IPS DF 4.7 (cell line): ENCODE results near the gene KCNB1.

Experiments used
- DNase-seq: peaks from one replicate; pipeline ENCODE4 v3.0.0-alpha.2; 2013; ENCODE audit warnings: low spot score; ENCODE audit errors: extremely low read depth

KCNB1 gene

GRCh38 chr20:49392745-49393144, 89.7 kb downstream of the KCNB1 start:
- DNase-seq = no peak

GRCh38 chr20:49391404-49392245, 90.8 kb downstream of the KCNB1 start:
- no peak for DNase-seq

DNA sequence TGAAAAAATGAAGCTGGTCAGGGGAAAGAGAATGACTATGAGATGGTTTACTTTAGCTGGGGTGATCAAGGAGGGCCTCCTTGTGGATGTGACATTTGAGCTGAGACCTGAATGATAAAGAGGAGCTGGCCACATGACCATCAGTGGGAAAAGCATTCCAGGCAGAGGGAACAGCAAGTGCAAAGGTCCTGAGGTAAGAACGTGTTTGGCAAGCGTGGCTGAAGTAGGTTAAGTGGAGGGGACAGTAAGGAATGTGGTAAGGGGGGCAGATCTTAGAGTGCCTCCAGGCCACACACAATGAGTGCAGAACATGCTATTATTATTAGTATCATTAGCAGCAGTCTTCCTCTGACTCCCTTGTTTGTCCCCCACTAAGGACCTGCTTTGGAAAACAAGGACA, 92.6 kb downstream of the KCNB1 start:
- no peak for DNase-seq

- no peak for DNase-seq
Measured at GRCh38 chr20:49388744-49389143, 93.7 kb downstream of the KCNB1 start.

GRCh38 chr20:49387581-49387939, 94.9 kb downstream of the KCNB1 start:
- DNase-seq = no peak

DNA sequence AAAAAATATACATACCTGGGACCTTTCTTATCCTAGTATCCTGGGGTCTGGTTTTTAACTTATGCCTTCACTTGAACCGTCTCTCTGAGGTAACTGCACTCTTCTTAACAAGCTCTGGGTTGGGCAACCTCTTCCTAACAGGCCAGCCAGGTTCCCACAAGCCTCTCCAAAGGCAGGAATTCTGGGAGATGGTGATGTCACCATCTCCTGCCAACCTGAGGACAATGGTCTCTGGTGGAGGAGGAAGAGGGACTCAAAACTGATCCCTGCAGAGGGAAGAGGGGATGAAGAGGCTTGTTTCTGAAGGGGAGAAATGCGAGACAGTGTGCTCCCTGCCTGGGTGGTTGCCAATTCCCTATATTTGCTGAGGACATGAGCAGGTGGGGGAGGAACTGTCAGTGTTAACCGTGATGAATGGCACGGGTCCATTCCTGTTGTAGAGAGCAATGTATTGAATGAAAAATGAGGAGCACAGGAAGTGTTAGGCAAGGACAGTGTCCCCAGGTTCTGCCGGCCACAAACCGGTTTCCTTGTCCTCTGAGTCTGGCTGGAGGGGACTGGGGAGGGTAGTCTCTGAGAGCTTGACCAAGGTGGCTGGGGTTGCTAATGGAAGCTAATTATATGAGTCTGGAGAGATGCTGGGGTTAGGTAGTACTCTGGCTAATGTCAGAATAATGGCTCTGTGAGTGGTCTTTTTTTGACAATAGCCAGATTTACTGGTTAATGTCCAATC, 95.5 kb downstream of the KCNB1 start:
- no peak for DNase-seq

DNA sequence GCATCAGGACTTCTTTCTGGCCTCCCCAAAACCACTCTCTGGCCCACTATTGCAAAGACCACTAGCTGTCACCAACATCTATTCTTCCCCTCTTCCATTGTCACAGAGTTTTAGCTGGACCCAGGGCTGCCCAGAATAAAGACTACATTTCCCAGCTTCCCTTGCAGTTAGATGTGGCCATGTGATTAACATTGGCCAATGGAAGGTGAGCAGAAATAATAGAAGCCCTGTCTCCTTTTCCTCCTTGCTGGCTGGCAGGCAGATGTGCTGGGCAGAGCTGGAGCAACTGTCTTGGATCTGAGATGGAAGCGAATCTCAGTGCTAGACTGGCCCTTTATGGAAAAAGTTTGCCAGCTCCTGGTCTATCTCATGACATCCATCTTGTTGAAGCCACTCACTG, 97.0 kb downstream of the KCNB1 start:
- no peak for DNase-seq

DNA sequence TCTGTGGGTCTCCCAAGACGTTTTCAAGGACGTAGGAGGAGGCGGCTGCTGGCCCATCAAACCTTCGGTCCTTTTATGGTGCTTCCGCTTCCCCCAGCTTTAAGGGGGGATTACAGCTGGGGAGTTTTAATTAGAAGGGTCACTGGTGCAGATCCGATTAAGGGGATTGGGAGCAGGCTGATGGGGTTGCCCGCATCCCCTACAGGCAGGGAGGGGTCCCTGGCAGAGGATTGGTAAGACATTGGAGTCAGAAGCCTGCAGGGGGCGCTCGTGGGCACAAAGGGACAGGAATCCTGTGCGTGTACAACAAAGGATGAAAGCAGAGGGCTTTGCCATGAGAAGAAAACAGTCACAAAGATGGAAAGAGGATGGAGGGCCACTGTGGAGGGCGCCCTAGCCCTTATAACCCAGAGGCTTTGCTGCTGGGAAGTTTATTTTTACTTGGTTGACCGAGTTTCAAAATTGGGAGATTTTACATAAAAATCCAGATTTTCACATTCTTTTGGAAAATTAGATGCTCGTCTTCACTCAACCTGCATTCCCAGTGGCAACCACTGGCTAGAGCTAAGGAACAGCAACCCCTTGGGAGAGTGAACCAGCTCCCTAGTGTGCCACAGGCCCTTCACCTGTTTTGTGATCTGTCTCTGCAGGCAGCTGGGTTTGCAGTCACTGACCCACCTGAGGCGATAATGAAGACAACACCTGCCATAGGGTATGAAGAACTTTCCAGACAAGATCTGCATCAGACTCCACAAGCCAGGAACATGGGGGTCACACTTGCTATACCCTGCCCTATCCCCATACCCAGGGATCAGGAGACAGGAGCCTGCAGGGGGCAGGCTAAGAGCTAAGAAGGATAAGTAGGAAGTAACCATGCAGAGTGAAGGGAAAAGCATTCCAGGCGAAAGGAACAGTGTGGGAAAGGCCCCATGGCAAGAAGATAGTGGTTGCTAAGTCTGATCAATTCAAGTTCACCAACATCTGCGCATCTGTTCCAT, 97.7 kb downstream of the KCNB1 start:
- DNase-seq = peak; percentile 56

- no peak for DNase-seq
Measured at GRCh38 chr20:49381558-49382493, 100.6 kb downstream of the KCNB1 start.

DNA sequence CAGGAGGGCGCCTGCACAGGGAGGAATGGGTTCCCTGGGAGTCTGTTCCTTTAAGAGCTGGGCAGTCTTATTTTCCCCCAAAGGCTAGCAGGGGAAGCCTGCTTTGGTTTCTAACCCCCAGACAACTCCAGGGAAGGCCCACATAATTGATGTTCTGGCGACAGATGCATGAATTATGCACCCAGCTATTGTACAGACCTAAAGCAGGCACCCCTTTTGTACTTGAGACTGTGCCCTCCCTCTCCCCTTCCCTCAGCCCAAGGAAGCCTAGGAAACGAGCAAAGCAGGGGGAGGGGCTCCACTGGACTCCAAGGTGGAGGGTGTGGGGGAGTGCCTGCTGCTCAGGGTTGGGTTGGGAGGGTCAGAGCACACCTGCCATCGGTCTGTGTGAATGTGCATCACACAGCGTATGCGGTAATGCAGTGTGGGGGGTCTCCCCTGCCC, 102.1 kb downstream of the KCNB1 start:
- DNase-seq = no peak

GRCh38 chr20:49379338-49379737, 103.1 kb downstream of the KCNB1 start:
- DNase-seq = no peak

DNA sequence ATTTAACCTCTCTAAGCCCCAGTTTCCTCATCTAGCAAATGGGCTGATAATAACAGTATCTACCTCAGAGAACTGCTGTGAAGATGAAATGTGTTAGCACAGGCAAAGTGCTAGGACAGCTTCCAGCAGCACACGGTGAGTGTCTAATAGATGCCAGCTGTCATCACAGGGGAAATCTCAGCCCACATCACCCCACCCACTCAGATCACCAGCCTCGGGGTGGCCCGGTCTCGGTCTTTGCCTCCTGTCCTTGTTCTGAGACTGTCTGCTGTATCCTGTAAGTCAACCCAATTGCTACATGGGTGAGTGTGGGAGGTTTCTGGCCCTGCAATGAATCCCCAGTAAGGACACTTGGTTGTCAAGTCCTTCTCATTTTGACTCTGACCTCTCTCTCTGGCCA, 105.1 kb downstream of the KCNB1 start:
- DNase-seq = no peak

DNA sequence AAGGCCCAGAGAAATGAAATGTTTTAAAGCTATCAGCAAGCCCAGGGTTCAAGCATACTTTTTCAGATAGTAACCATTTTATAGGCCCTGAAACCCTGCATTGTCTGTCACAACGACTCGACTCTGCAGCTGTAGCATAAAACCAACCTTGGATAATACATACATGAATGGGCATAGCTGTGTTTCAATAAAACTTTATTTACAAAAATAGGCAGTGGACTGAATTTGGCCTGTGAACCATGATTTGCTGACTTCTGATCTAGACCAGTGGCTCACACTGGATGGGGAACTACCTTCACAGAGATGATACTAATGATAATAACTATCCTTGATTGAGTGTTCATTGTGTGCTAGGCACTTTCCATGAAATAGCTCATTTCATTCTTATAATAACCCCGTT, 107.3 kb downstream of the KCNB1 start:
- no peak for DNase-seq

GRCh38 chr20:49372095-49372734, 110.3 kb downstream of the KCNB1 start:
- no peak for DNase-seq

DNA sequence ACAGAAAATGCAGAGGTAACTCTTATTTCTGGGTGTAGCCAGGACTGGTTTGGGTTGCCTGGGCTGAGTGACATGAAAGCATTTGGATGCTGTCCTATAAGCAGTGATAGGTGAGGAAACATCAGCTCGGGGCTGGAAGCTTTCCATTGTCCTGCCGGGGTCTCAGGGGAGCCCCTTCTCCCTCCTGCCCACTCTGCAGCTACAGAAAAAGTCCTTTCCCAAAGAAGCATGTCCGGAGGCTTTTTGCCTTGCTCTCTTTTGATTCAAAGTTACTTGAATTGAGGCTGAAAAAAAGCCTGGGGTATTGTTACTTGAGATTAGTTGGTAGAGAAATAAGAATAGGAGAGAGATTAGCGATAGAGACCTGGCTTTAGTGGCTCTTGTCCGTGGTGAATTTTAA, 113.9 kb downstream of the KCNB1 start:
- no peak for DNase-seq

DNA sequence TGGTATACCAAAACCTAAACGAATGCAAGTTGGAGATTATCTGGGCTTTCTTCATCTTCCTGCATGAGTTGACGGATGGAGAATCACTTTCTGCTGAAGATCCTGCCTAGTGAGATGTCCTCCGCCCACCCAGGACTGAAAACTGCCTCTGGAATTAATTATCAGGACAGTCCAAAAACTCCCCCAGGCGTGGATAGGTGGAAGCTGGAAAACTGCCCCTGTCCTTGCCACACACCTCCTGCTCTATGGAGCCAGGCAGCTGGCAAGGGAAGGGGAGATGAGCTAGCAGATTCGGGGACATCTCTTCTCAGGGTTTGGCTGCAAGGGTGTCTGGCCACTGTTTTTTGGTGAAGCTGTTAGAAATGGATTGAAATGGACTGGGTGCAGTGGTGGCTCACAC, 115.4 kb downstream of the KCNB1 start:
- no peak for DNase-seq

GRCh38 chr20:49366687-49367086, 115.8 kb downstream of the KCNB1 start:
- no peak for DNase-seq

GRCh38 chr20:49361862-49362660, 120.4 kb downstream of the KCNB1 start:
- DNase-seq = no peak
